NCI-H2107 treated with DMSO at 0.1 percent for 48 hours (cell line): ENCODE data around the gene FLRT1.
A peak's percentile ranks its signal among the peaks of the same experiment; 100 is the strongest.

ENCODE experiments used
- DNase-seq: peaks from one replicate; lab custom pipeline; 2025; ENCODE audit not compliant: unreplicated experiment; lab: John Stamatoyannopoulos, UW

Gene FLRT1

GRCh38 chr11:64023712-64024710, 11.7 kb upstream of the FLRT1 start:
- no peak for DNase-seq

GRCh38 chr11:64025205-64025604, 10.5 kb upstream of the FLRT1 start:
- DNase-seq: no peak

DNA sequence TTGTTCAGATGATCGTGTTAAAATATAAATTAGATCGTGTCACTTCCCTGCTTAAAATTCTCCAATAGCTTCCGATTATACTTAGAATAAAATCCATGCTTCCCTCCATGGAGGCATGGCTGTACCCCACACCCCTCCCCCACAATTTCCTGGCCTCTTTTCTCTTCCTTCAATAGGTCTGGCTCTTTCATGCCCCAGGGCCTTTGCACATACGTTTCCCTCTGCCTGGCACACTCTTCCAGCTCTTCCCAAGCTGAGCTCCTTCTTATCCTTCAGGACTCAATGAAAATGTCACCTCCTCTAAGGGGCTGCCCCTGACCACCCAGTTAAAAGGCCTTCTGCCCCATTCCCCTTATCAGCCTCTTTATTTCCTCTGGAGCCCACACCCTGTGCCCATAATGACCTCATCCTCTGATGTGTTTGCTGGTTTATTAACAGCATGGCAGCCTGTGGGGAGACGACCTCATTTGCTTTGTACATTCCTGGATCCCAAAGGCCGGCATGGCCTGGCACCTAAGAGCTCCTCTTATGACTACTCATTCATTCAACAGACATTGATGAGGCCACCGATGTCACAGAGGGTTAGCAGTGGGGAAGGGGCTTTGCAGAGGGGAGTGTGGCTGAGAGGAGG, 9.0 kb upstream of the FLRT1 start:
- DNase-seq: no peak

DNA sequence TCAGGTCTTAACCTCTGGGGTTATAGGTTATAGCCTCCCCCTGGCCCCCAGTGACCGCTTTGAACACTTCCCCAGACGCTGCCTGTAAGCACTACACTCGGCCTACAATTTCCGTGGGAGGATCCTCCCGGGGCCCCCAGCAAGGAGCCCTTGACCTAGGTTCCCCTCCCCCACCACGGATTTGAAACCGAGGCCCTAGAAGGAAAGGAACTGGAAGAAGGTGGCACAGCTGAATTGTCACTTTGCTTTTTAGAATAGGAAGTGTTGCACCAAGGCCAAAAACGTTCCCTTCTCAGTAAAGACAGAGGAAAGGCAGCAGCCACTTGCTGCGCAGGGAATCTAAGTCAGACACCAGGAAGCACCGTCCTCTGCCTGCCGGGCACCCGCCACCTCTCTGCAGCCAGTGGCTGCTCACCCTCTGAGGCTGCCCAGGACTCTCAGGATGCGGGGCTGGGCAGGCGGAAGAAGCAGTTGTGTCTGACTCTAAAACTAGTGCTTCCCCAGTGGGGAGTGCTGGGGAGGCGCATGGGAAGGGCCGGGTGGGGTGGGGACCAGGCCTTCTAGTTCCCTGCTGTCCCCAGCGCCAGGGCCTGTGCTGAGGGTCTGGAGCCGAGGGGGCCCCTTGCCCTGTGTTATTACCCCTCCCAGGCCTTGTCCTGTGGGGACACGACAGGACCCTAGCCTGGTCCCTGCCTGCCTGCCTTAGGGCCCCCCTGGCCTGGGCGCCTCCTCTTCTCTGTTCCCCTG, 7.9 kb upstream of the FLRT1 start:
- no peak for DNase-seq

GRCh38 chr11:64028398-64029115, 7.2 kb upstream of the FLRT1 start:
- DNase-seq: peak; percentile 30

- DNase-seq: no peak
Observed at GRCh38 chr11:64029773-64030172, 6.0 kb upstream of the FLRT1 start.

DNA sequence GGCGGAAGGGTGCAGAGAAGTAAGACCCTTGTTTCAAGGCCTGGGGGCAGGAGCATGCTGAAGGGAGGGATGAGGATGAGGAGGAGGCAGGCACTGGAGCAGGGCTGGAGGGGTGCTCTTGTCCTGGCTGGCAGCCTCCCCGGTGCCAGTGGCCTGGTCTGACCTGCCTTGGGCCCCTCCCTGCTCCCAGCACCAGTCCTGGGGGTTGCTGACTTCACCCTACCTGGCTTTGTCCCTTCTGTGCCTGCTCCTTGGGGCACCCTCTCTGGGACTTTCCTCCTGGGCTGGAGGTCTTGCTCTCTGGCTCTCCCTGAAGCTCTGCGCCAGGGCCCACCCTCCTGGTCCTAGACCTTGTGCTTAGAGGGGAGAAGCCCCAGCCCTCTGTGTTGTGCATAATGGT, 4.7 kb upstream of the FLRT1 start:
- no peak for DNase-seq

DNA sequence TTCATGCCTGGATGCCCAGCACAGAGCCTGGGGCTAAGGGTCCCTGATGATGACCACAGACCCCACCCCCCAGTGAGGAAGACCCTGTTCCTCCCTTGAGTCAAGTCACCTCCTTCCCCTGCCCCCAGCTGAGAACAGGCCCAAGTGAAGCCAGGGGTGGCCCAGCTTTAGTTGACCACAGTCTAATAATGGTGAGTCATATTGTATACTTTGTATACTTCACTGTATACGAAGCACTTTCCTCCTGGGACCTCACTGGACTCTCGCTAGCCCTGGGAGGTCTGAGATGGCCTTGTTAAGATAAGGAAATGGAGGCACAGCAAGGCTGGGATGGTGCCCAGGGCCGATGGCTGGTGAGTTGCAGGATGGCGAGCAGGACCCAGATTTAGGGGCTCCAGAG, 3.7 kb upstream of the FLRT1 start:
- DNase-seq: no peak

GRCh38 chr11:64034411-64034811, 1.3 kb upstream of the FLRT1 start:
- no peak for DNase-seq

DNA sequence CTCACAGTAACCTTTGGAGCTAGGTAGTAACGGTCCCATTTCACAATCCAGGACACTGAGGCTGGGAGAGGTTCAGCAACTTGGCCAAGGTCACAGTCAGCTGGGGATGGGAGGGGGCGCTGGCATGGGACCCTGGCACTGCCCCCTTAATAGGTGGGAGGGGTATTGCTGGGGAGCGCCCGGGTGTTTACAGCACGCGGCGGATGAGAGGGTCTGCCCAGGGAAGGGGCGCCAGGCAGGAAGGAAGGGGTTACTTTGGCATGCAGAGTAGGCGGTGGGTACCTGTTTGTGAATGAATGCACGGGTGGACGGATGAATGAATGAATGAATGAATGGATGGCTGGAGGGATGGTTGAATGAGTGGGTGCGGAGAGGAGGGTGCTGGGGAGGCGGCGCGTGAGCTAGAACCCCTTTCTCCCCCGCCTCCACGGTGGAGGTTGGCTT, 628 bp upstream of the FLRT1 start:
- no peak for DNase-seq

GRCh38 chr11:64036087-64037026, 626 bp downstream of the FLRT1 start:
- no peak for DNase-seq

- no peak for DNase-seq
Observed at GRCh38 chr11:64037027-64037634, 1.4 kb downstream of the FLRT1 start.

DNA sequence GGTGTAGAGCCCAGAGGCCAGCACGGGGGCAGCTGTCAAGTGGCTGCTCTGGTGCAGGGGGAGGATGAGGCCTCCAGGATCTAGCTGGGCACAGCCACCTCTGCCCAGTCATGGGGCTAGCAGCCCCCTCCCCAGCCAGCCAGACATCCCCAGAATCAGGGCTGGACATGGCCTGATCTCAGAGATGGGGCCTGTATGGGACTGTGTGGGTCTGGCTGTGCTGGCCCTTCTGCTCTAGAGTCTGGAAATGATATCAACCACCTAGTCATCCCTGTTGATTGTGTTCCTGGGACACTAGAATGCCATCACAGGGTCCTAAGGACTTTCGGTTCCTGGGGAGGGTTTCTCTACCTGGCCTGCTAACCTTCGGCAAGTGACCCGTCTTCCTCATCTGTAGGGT, 2.8 kb downstream of the FLRT1 start:
- DNase-seq: no peak

- no peak for DNase-seq
Observed at GRCh38 chr11:64039012-64039665, 3.4 kb downstream of the FLRT1 start.

- no peak for DNase-seq
Observed at GRCh38 chr11:64040684-64041322, 5.1 kb downstream of the FLRT1 start.

GRCh38 chr11:64041846-64042245, 6.1 kb downstream of the FLRT1 start:
- no peak for DNase-seq

DNA sequence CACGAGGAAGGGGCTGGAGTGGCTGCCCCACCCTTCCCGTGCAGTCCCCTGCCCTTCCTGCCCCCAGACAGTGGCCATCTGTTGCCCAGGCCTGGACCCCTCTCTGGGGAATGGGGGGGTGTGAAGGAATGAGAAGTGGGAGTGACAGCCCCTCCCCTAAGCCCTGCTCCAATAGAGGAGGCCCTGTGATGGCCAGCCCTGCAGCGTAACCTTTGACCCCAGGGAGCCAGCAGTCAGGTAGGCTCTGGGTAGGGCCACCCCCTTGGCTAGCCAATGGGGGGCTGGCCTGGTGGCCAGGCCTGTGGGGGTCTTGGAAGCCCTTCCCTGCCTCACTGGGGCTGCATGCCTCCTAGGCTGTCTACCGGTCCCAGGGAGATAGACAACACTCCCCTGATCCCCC, 6.6 kb downstream of the FLRT1 start:
- DNase-seq: no peak

DNA sequence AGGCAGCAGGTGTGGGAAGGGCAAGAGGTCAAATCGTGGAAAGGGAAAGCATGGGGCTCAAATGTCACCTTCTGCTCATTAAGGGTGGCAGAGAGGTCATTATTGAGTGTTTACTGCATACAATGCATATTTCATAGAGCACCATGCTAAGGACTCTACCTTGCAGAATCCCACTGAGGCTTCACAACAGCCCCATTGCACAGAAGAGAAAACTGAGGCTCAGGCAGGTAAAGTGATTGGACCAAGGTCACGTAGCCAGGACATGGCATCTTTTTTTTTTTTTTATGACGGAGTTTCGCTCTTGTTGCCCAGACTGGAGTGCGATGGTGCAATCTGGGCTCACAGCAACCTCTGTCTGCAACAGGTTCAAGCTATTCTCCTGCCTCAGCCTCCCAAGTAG, 7.8 kb downstream of the FLRT1 start:
- DNase-seq: no peak
